ENCODE measurements around the gene ELP4. TPM values are rescaled to one million over a fixed set of nuclear protein-coding genes. Genes with fewer than 3 reads are reported as not detected.

ELP4 gene
- total RNA-seq, 1 experiment from 2014 or later, result 15.2 TPM

DNA sequence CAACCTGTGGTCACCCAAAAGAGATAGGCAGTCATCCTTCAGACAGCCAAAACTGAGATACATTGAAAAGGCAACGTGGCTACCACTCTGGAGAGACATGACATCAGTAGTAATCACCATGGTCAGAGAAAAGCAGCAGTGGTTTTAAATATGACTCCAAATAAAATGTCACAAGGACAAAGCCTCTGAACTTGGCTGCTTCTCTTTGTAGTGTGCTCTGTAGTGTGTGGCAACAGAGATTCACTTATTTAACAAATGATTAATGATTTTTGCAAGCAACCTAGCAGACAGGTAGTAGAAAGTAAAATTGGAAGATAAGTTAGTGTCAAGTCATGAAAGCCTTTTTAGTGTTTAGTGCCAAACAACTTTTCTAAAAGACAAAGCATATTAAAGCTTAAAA is 238.0 kb downstream of the ELP4 start:
- no peak overlapping the region for H4K5ac ChIP-seq (ENCODE audit: insufficient read length, low read depth, low read length)
- H3K9ac ChIP-seq (ENCODE audit: extremely low read depth, insufficient read length, low read length), result no peak overlapping the region
- no peak overlapping the region for H3K23ac ChIP-seq (ENCODE audit: insufficient read length, low read depth, low read length)
- H4K20me1 ChIP-seq (ENCODE audit: control insufficient read depth, insufficient read depth, insufficient read length), result no peaks in the 10 kb centered on the region
- H3K18ac ChIP-seq (ENCODE audit: insufficient read length, low read depth, low read length), result no peak overlapping the region
- H2BK5ac ChIP-seq (ENCODE audit: insufficient read length, low read length), result no peak overlapping the region
- Mint-ChIP-seq H3K9me3 (peaks cover 10 to 13% of the 10 kb centered on the region in 2 experiments; a peak in 4 of 5 replicates), H3K4me3 (no peak overlapping the region), H3K27me3 (ENCODE audit: low read depth) (no peaks in the 10 kb centered on the region), H3K27ac (no peak overlapping the region), H3K36me3 (ENCODE audit: insufficient read depth in 1 of 3, low read depth in 3 of 3) (peaks cover 0 to 5% (median 0%) of the 10 kb centered on the region in 3 experiments; a peak in 5 of 7 replicates), H3K4me1 (no peaks in the 10 kb centered on the region)
- no peaks in the 10 kb centered on the region for H3K23me2 ChIP-seq (ENCODE audit: insufficient read length, low read depth, low read length, poor library complexity, severe bottlenecking)
- H2BK120ac ChIP-seq (ENCODE audit: low read depth, low read length, poor library complexity, severe bottlenecking), result no peak overlapping the region
- no peak overlapping the region for H3K56ac ChIP-seq (ENCODE audit: insufficient read length, low read depth, low read length)
- TF ChIP-seq, protein P1, sequence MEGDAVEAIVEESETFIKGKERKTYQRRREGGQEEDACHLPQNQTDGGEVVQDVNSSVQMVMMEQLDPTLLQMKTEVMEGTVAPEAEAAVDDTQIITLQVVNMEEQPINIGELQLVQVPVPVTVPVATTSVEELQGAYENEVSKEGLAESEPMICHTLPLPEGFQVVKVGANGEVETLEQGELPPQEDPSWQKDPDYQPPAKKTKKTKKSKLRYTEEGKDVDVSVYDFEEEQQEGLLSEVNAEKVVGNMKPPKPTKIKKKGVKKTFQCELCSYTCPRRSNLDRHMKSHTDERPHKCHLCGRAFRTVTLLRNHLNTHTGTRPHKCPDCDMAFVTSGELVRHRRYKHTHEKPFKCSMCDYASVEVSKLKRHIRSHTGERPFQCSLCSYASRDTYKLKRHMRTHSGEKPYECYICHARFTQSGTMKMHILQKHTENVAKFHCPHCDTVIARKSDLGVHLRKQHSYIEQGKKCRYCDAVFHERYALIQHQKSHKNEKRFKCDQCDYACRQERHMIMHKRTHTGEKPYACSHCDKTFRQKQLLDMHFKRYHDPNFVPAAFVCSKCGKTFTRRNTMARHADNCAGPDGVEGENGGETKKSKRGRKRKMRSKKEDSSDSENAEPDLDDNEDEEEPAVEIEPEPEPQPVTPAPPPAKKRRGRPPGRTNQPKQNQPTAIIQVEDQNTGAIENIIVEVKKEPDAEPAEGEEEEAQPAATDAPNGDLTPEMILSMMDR (conservative IDR thresholded peaks at IDR 0.05), result no peak
- H2BK15ac ChIP-seq (ENCODE audit: low read depth, low read length), result no peak overlapping the region
- no peaks in the 10 kb centered on the region for H3K9me3 ChIP-seq (ENCODE audit: control insufficient read depth, low read depth, low read length)
- no peak overlapping the region for H3K27ac ChIP-seq (ENCODE audit: insufficient read length, low read depth, low read length)
- H3K14ac ChIP-seq (ENCODE audit: insufficient read depth, low read length), result no peak overlapping the region
- no peak overlapping the region for H3K4ac ChIP-seq (ENCODE audit: low read depth, low read length)
- H3K27me3 ChIP-seq (ENCODE audit: insufficient read depth, low read length), result no peaks in the 10 kb centered on the region
- no peak overlapping the region for H3K4me2 ChIP-seq (ENCODE audit: insufficient read depth, insufficient read length, low read length)
- H4K91ac ChIP-seq (ENCODE audit: insufficient read length, low read depth, low read length), result no peak overlapping the region
- H2AFZ ChIP-seq (ENCODE audit: low read length), result no peak overlapping the region
- H2BK12ac ChIP-seq (ENCODE audit: insufficient read length, low read depth, low read length), result no peak overlapping the region
- H3K4me1 ChIP-seq (ENCODE audit: insufficient read depth, low read length), result no peaks in the 10 kb centered on the region
- no peaks in the 10 kb centered on the region for H3K79me2 ChIP-seq (ENCODE audit: insufficient read depth, low read length)
- H4K8ac ChIP-seq (replicated peaks; ENCODE audit: insufficient read length, low read depth, low read length), result no peak overlapping the region
- WGBS (ENCODE audit: extremely low coverage, insufficient read length, low lambda C conversion rate), result no CpG with 5 or more reads among the region's 1 CpG
- no peak overlapping the region for H2AK5ac ChIP-seq (ENCODE audit: insufficient read length, low read length)
- no peaks in the 10 kb centered on the region for H3K79me1 ChIP-seq (ENCODE audit: insufficient read depth, low read depth, low read length, poor library complexity, severe bottlenecking)
- DNase-seq, result no peak
- no peak overlapping the region for H2BK20ac ChIP-seq (ENCODE audit: low read depth, low read length, poor library complexity, severe bottlenecking)
- no peak overlapping the region for H3T11ph ChIP-seq (ENCODE audit: low read length)

Measured in H9 (cell line).